Measurements from ENCODE around the gene GTF2H2C.

DNA sequence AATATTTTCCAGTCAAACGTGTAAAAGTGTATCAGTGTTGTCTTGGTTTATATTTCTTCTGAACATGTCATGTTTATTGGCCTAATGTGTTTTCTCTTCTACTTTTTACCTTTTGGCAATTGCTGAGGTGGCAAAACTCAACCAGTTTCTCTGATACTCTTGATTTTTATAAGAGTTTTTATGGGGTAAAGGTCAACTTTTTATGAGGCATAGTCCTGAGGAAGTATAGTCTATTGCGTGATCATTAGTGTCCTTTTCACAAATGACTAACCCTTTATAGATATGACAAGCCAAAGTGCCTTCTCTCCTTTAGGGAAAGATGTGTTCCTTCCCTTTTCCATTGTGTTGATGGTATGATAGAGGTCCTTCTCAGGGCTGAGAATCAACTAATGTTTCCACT is 34.5 kb upstream of the GTF2H2C start:
- TF ChIP-seq, protein P1, sequence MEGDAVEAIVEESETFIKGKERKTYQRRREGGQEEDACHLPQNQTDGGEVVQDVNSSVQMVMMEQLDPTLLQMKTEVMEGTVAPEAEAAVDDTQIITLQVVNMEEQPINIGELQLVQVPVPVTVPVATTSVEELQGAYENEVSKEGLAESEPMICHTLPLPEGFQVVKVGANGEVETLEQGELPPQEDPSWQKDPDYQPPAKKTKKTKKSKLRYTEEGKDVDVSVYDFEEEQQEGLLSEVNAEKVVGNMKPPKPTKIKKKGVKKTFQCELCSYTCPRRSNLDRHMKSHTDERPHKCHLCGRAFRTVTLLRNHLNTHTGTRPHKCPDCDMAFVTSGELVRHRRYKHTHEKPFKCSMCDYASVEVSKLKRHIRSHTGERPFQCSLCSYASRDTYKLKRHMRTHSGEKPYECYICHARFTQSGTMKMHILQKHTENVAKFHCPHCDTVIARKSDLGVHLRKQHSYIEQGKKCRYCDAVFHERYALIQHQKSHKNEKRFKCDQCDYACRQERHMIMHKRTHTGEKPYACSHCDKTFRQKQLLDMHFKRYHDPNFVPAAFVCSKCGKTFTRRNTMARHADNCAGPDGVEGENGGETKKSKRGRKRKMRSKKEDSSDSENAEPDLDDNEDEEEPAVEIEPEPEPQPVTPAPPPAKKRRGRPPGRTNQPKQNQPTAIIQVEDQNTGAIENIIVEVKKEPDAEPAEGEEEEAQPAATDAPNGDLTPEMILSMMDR (IDR thresholded peaks at IDR 0.05), result no peak
- TF ChIP-seq POLR2A (IDR thresholded peaks at IDR 0.05), result no peak
- TF ChIP-seq EP300 (IDR thresholded peaks at IDR 0.05), result no peak
- TF ChIP-seq POLR2AphosphoS5 (IDR thresholded peaks at IDR 0.05), result no peak
